Activated naive CD4-positive, alpha-beta T cell treated with anti-CD3 and anti-CD28 coated beads, Interleukin-2, amount 50 U/mL, for 16 hours (primary cell): ENCODE data around the gene TF.
"Not testable (repeated sequence)": the region's sequence is repeated elsewhere in the genome, so short reads cannot be mapped to it uniquely, and the experiment has no call there.

Experiments used
- DNase-seq: peaks from one replicate; pipeline ENCODE4 v3.0.0-alpha.2; 2020

Gene TF

GRCh38 chr3:133745981-133746711, at the start of gene TF:
Gene TF, plus strand, starts transcription at chr3:133746393. Its CDS starts 48 bp downstream, at chr3:133746441.
- DNase-seq = no peak

GRCh38 chr3:133697960-133698359, 48.2 kb upstream of the TF start:
- no peak for DNase-seq

GRCh38 chr3:133699467-133699866, 46.7 kb upstream of the TF start:
- no peak for DNase-seq

GRCh38 chr3:133699903-133700302, 46.3 kb upstream of the TF start:
- DNase-seq = no peak

- DNase-seq = no peak
Observed at GRCh38 chr3:133700351-133700750, 45.8 kb upstream of the TF start.

- no peak for DNase-seq
Observed at GRCh38 chr3:133701435-133702358, 44.5 kb upstream of the TF start.

GRCh38 chr3:133703915-133704314, 42.3 kb upstream of the TF start:
- no peak for DNase-seq

- no peak for DNase-seq
Observed at GRCh38 chr3:133706033-133706432, 40.2 kb upstream of the TF start.

GRCh38 chr3:133709139-133709750, 36.9 kb upstream of the TF start:
- no peak for DNase-seq

- DNase-seq = no peak
Observed at GRCh38 chr3:133711013-133711412, 35.2 kb upstream of the TF start.

GRCh38 chr3:133712017-133712416, 34.2 kb upstream of the TF start:
- no peak for DNase-seq

- no peak for DNase-seq
Observed at GRCh38 chr3:133713347-133713746, 32.8 kb upstream of the TF start.

GRCh38 chr3:133717424-133717823, 28.8 kb upstream of the TF start:
- DNase-seq = no peak

GRCh38 chr3:133722935-133723334, 23.3 kb upstream of the TF start:
- DNase-seq = no peak

GRCh38 chr3:133730993-133731392, 15.2 kb upstream of the TF start:
- no peak for DNase-seq

- not testable (repeated sequence) for DNase-seq
Observed at GRCh38 chr3:133732231-133732630, 14.0 kb upstream of the TF start.

- DNase-seq = no peak
Observed at GRCh38 chr3:133733226-133733625, 13.0 kb upstream of the TF start.

- no peak for DNase-seq
Observed at GRCh38 chr3:133734305-133734704, 11.9 kb upstream of the TF start.

- DNase-seq = no peak
Observed at GRCh38 chr3:133742351-133743091, 3.7 kb upstream of the TF start.

GRCh38 chr3:133744241-133744640, 2.0 kb upstream of the TF start:
- no peak for DNase-seq

GRCh38 chr3:133745108-133745507, 1.1 kb upstream of the TF start:
- no peak for DNase-seq

GRCh38 chr3:133746712-133747066, 496 bp downstream of the TF start:
- DNase-seq = no peak

- no peak for DNase-seq
Observed at GRCh38 chr3:133747373-133747772, 1.2 kb downstream of the TF start.
